GM19397 (cell line): Measurements from ENCODE around the gene SLC22A23.
"Not testable (repeated sequence)": the region's sequence is repeated elsewhere in the genome, so short reads cannot be mapped to it uniquely, and the experiment has no call there.

Experiments
- ATAC-seq: cut with Tn5 transposase; IDR thresholded peaks from one replicate; pipeline ENCODE4 v1.9.1; 2021; ENCODE audit warnings: mild to moderate bottlenecking, moderate library complexity; ENCODE audit not compliant: unreplicated experiment

SLC22A23 gene

DNA sequence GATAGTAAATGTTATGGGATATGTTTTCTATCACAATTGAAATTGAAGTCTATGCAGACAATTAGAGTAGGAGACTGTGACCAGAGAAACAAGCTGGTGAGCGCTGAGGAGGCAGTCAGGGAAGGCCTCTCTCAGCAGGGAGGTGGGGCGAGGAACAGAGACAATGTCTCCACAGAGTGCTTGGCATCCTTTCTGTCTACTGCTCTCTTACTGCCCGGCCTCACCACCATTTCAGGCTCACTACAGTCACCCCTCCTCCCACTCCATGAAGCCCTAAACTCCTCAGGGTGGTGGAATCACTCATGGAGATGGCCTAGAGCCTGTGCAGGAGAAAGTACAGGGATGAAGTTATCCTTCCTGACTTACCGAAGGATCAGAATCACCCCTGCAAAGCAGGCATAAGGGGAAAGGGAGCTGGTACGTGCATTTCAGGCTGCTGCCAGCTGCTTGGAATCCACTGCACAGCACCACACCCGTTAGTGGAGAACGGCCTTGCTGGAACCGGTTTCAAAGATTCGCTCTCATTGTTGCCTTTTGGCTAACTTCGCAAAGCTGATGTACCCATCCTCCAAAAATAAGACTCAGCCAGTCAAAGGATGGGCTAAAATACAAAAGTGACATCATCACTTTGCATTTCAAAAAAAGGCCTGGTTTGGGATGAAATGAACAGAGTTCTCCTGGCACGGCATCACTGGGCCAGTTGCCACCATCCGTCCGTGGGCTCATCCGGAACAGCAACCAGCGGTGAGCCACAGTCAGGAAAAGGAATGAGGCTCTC lies 67.3 kb downstream of the SLC22A23 start:
- ATAC-seq, result no peak

DNA sequence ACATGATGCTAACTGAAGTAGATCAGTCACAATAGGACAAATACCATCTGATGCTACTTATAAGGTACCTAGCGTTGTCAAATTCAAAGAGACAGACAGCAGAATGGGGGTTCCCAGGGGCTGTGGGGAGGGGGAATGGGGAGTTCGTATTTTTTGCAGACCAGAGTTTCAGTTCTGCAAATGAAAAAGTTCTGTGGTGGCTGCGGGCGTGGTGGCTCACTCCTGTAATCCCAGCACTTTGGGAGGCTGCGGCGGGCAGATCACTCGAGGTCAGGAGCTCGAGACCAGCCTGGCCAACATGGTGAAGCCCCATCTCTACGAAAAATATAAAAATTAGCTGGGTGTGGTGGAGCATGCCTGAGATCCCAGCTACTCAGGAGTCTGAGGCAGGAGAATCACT lies 68.1 kb downstream of the SLC22A23 start:
- no peak for ATAC-seq

DNA sequence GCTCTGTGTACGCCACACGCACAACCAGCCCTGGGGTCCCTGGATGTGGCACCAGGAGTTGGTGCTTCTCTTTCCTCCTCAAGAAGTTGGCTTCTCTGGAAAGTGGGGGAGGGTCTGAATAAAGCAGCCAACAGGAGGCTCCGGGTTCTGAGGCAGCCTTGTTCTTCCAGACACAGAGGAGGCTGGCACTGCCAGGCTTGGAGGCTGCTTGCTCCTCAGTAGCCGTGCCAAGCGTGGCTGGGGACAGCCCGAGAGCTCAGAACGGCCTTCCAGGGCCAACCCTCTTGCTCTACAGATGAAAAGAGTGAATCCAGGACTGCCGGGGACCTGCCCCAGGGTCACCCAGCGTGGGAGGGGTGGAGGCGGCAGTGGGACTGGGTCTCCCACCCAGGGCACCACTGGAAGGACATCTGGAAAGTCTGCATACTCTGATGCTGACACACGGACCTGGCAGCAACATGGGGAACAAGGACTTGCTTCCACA lies 70.4 kb downstream of the SLC22A23 start:
- no peak for ATAC-seq

DNA sequence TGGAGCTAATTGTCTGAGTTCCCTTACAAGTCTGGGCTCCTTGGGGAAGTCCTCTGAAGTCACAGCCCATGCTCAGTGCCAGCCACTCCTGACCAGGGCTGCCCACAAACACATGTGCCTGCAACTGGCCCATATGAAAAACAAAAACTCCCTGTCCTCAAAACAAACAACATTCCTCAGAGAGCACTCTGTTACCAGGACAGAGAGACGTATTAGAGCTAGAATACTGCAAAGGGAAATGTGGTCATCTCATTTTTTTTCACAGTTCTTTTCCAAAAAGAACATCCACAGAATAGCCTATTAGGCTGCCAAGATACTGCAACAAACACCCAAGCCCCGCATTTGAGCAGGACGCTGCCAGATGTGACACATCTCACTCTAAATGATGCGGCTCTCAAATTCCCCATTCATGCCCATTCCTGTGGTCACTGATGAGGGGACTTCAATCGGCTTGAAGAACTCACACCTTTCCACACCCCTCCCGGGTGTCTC lies 71.1 kb downstream of the SLC22A23 start:
- ATAC-seq, result no peak

DNA sequence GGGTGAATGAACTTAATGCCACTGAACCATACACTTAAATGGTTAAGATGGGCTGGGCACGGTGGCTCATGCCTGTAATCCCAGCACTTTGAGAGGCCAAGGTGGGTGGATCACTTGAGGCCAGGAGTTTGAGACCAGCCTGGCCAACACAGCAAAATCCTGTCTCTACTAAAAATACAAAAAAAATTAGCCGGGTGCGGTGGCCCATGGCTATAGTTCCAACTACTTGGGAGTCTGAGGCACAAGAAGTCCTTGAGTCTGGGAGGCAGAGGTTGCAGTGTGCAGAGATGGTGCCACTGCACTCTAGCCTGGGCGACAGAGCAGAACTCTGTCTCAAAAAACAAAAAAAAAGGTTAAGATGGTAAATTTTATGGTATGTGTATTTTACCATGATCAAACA lies 71.7 kb downstream of the SLC22A23 start:
- ATAC-seq, result not testable (repeated sequence)

DNA sequence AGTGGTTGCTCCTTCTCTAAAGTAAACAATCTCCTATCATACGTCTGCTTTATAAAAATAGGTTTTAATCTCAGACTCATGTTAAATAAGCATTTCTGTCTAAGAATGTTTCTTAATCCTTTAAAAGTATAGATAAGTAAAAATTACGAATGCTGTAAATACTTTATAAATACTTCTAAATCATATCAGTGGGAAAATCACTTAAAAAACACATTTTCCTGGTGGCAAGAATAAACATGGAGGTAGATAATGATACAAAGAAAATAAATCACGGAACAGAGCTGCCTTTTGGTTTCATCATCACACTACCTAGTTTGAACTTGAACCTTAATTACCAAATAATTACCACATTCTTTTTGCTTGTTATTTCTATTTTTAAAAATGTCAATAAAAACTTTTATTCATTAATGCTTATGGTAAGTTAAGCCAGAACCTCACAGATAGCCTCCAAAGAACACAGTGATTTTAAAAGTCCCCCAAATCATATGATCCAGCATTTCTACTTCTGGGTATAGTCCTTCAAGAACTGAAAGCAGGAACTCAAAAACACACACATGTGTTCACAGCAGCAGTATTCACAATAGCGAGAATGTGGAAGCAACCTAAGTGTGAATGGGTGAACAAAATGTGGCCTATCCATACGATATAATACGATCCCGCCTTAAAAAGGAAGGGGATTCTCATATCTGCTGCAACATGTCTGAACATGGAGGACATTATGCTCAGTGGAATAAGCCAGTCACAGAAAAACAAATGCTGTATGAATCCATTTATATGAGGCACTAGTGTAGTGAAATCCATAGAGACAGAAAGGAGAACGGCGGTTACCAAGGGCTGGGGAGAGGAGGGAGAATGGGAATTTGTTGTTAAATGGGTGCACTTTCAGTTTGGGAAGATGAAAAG lies 72.4 kb downstream of the SLC22A23 start:
- no peak for ATAC-seq

DNA sequence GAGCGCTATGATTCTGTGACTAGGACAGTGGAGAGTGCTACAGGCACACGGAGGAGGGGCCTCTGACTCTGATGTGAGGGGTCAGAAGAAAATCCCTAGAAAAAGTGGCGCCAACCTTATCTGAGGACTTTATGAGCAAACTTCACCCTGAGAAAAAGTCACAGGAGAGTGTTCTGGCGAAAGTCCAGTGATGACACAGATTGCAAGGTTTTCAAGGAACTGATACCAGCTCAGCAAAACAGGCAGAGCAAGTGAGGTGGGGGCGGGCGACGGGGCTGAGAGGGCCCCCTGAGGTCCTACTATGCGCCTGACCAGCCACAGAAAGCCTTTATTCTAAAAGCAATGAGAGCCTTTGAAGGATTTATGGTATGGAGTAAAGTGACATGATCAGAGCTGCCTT lies 73.3 kb downstream of the SLC22A23 start:
- ATAC-seq, result no peak

DNA sequence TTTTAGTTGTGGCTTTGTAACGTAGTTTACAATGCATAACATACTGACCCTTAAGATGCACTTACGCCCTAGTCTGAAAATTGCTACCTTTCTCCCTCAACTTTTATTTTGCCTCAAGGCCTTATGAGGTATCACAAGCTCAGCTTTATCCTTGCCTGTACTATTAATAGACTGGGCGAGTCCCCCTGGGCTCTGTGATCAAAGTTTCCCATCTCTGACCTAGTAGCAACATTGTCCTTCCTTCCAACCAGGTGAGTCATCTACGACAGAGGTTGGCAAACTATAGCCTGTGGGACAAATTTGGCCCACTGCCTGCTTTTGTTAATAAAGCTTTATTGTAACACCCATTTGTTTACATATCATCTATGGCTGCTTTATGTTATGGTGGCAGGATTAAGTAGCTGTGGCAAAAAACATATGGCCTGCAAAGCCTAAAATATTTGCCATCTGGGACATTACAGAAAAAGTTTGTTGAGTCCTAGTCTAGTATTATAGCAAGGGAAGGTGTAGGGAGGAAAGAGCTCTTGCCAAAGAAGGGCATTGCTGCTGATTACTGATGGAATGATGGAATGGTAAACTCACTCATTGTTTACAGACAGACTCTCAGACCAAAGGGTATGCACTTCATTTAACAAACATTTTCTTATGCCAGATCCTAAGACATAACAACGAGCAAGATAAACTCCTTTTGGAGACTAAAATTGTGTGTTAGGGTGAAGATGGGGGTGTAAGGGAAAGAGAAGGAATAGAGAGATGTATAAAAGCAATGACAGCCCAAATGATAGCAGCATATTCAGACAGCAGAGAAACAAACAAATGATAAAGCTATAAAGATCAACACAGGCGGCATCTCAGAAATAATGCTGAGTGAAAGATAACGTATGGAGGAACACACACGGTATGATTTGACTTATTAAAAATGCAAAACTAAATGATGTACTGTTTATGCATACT lies 74.2 kb downstream of the SLC22A23 start:
- ATAC-seq, result no peak

DNA sequence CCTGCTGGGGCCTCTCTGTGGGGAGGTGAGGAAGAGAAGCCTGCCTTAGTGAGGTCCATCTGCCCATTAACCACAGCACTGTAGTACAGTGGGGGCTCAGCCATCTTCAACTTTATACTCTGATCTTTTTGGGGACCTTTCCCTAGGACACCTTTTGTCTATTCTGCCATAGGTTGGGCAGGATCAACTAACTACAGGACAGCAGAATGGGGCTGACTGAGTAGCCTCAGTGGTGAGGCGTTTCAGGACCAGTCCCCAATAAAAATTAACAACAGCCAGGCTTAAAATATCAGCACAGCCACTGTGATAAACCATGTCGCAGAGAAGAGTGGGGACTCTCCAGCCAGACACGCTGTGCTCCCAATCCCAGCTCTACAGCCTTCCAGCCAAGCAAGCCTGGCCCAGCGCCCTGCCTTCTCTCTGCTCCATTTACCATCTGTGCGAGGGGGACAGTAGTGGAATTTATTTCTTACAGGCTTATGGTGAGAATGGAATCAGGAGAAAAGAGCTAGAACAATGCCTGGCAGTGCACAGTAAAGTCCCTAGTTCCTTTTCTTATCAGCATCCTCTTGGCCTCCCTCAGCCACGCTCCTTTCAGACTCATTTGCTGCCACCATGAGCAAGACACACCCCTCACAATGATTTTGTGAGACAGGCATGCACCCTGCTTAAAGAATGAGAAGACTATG lies 75.5 kb downstream of the SLC22A23 start:
- ATAC-seq, result no peak

DNA sequence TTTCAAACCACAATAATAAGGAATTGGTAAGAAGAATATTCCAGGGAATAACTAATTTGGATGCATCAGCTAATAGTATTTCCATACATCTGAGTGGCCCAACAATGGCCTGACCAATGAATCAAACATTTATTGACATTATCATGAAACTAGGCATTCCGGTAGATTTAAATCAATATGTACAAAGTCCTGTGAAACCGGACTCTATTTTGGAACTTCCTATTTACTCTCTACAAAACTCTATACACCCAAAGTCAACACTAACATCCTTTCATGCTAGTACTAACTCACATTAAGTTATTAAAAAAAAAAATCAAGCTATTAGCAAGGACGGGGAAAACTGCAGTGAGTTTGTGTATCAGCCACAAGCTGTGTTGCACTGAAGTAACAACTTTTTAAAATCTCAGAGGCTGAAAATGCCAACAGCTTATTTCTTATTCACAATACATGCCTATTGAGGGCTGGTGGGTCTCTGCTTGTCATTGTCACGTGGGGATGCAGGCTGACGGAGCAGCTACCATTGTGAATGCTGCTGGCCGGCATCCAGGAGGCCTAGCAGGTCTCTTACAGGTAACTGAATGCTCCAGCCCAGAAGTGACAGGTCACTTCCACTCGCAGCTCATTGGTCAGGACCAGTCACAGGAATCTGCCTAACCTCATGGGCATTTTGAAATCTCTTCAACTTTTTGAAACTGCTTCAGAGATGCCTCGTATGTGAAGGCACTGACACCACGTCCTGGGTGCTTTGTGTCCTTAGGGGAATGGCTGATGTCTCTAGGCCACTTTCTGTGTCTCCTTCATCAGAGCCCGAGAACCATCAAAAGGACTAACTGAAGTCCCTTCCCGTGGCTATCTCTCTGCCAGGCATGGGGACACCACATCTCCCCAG lies 76.3 kb downstream of the SLC22A23 start:
- ATAC-seq, result no peak

DNA sequence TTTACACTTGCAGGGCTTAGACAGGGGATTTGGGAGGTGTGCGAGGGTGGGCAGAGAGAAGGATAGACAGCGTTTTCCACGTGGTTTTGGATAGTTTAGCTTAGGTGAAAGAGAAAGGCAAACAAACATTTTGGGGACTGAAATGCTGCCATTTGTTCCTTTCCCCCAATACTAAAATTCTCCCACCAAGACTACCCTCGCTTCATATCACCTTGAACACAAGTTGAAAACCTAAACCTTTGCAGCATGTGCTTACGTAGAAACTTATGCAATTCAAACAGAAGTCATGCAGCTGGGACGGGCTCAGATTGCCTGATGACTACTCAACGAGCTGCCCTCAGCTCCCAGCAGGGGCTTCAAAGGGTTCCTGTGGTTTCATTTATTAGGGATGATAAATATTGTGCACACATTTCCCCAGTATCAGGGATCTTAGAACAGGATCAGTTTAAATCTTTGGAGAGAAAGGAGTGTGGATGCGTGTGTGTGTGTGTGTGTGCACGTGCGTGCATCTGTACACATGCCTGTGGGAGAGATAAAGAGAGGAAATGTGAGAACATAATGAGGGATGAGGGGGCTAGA lies 77.3 kb downstream of the SLC22A23 start:
- ATAC-seq, result no peak

DNA sequence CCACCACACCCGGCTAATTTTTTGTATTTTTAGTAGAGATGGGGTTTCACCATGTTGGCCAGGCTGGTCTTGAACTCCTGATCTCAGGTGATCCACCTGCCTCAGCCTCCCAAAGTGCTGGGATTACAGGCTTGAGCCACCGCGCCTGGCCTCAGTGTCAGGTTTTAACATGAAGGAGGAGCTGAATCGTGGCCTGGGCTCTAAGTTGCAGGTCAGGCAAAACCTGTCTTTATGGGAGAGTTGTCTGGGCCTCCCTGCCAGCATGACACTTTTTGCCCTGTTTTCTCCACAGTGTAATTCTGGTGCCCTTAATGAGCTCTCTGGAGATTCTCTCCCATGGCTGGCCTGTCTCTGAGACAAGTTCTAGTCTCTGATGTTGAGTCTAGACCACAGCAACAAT lies 78.0 kb downstream of the SLC22A23 start:
- not testable (repeated sequence) for ATAC-seq

DNA sequence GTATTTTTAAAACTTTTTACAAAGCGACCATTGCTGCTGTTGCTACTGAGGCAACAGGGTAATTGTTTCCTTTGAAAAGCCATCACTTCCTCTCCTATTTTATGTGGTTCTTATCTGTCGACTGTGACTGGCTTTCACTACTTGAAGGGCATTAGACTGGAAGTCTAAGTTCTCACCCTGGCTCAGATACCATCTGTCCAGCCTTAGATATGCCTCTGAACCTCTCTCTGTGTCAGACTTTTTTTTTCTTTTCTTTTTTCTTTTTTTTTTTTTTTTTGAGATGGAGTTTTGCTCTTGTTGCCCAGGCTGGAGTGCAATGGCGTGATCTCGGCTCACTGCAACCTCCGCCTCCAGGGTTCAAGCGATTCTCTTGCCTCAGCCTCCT lies 78.5 kb downstream of the SLC22A23 start:
- not testable (repeated sequence) for ATAC-seq

DNA sequence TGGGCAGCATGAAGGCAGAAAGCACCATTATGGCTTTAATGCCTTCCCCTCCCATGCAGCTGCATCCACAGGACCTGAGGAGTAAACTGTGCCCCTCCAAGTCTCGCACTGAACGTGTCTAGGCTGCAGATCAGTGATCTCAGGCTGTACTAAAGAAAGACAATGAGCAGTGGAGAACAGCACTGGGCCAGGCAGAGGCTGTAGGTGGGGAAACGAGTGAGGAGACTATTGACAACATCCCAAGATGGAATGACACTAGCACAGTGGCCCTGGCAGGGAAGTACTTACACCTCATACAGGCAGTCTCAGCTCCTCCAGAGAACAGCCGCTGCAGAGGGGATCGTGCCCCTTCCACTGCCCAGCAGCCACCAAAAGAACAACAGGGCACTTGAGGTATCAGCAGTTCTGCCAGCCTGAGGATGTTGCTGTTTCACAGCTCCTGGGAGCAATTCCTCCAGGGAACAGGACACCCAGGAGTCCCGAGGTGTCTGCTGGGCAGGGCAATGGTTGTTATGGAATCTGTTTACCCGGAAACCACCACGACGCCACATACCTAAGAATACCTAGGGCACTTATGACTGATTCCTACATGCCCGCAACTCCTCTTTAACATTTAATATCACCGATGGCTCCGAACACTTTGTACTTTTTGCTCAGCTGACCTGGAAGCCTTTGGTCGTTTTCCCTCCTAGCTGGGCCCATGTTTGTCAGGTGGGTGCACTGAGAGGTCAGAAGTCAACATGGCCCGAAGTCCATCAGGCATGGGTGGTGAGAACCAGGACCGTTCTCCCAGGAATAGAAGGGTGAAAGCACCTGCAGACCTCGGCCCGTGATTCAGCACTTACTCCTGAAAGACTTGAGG lies 79.1 kb downstream of the SLC22A23 start:
- ATAC-seq, result no peak

DNA sequence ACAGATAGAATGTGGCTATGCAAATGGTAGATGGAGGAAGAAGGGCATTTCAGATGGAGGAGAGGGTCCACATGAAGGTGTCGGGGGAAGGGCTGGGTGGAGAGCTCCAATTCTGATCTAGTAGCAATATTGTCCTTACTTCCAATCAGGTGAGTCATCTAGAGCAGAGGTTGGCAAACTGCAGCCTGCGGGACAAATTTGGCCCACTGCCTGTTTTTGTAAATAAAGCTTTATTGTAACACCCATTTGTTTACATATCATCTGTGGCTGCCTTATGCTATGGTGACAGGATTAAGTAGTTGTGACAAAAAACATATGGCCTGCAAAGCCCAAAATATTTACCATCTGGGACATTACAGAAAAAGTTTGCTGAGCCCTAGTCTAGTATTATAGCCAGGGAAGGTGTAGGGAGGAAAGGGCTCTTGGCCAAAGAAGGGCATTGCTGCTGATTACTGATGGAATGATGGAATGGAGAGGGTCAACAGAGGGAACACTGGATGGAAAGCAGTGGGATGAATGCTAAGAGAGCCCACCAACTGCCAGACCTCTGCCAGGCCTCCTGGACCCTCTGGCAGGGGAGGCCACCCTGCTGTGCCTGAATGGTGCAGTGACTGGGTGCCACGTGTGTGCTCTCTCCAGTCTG lies 79.8 kb downstream of the SLC22A23 start:
- ATAC-seq, result no peak

DNA sequence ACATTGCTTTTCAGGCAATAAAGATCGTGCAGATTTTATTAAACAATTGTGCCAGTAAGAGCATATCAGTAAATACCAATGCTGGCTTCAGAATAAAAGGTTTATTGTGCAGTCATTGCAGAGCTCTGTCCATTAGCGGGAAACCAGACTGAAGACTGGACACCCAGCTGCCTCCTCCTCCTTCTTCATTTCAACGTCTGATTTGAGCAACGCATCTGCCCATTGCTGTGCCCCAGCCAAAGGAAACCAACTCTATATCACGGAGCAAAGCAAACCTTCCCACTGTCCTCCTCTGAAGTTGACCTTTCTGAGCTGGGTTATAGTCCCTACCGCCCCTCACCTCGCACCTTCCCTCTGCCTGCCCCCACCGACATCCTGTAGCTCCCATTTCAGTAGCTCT lies 80.8 kb downstream of the SLC22A23 start:
- no peak for ATAC-seq

DNA sequence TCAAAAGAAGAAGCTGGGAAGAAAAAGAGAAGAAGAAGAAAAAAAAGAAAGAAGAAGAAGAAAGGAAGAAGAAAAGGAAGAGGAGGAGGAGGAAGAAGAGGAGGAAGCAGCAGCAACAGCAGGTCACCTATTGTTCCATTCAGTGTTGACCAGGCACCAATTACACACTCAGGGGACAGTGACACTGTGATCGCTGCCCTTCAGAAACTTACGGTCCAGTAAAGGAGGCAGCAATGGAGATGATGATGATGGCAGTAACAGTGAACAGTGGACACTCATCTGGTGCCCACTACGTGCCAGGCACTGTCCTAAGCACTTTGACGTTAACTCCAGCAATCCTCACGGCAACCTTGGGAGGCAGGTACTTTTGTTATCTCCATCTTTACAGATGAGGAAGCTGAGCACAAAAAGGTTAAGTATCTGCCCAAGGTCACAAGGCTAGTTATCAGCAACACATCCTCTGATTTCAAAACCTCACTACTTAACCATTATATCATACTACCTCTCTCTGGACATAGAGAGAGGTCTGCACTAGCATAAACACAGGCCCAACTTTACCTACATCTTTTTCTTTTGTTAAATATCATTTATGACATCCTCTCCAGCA lies 83.2 kb downstream of the SLC22A23 start:
- no peak for ATAC-seq
